Sigmoid colon (tissue), 4 donors: ENCODE measurements around the gene NIM1K.

Experiments used
- CTCF ChIP-seq, 4 experiments: fragments of 450-650 bp in 3 of 4; fragments of 200-600 bp in 1 of 4; IDR thresholded peaks; one replicate each; pipeline ENCODE4 v1.5.1; 2016 to 2019; ENCODE audit warnings: antibody characterized with exemption in 4 of 4, mild to moderate bottlenecking in 3 of 4, moderate library complexity in 2 of 4
- POLR2A ChIP-seq, 2 donors: fragments of 450-650 bp; IDR thresholded peaks; one replicate each; pipeline ENCODE4 v1.6.1; 2016; ENCODE audit warnings: antibody characterized with exemption in 2 of 2, mild to moderate bottlenecking in 2 of 2, moderate library complexity in 2 of 2
- POLR2AphosphoS5 ChIP-seq, 4 donors: sonication (generic); formaldehyde crosslinking; IDR thresholded peaks; one replicate each; pipeline ENCODE4 v1.6.1; 2017; ENCODE audit warnings: antibody characterized with exemption in 4 of 4

GRCh38 chr5:43313035-43313853 lies 121.2 kb downstream of the NIM1K start, which contains the start of gene HMGCS1:
- peak; percentile 90 to 96 for TF ChIP-seq POLR2A (IDR thresholded peaks at IDR 0.05)
- TF ChIP-seq CTCF (IDR thresholded peaks at IDR 0.05): no peak
- peak; percentile 94 to 98 (median 96) for TF ChIP-seq POLR2AphosphoS5 (IDR thresholded peaks at IDR 0.05)
